Heart right ventricle (tissue), 16 donors: ENCODE results near the gene ANAPC1. TPM values are rescaled to one million over a fixed set of nuclear protein-coding genes. Genes with fewer than 3 reads are reported as not detected.
A peak's percentile ranks its signal among the peaks of the same experiment; 100 is the strongest.

Experiments
- ATAC-seq, 8 donors: fragments of 200-7000 bp; cut with Tn5 transposase; one replicate each; pipeline ENCODE4 v1.9.1; 2020; ENCODE audit warnings: mild to moderate bottlenecking in 8 of 8, moderate library complexity in 8 of 8, moderate number of reproducible peaks in 1 of 8
- DNase-seq, 2 donors: peaks; one replicate each; pipeline ENCODE4 v3.0.0-alpha.2; 2020
- H3K27ac ChIP-seq, 10 donors: fragments of 200-600 bp; sonication (generic) in 2 of 10; one replicate each; pipeline versions ENCODE4 v1.5.0 to v1.8.0; 2020 to 2022; ENCODE audit warnings: mild to moderate bottlenecking in 3 of 10
- H3K27me3 ChIP-seq, 7 donors: fragments of 200-600 bp; one replicate each; pipeline ENCODE4 v1.8.0; 2021 to 2022; ENCODE audit warnings: mild to moderate bottlenecking in 2 of 7
- H3K36me3 ChIP-seq, 9 donors: fragments of 200-600 bp; sonication (generic) in 1 of 9; one replicate each; pipeline versions ENCODE4 v1.5.0 to v1.8.0; 2020 to 2022; ENCODE audit warnings: mild to moderate bottlenecking in 2 of 9
- H3K4me1 ChIP-seq, 9 donors: fragments of 200-600 bp; sonication (generic) in 1 of 9; one replicate each; pipeline versions ENCODE4 v1.5.0 to v1.8.0; 2020 to 2022; ENCODE audit warnings: mild to moderate bottlenecking in 4 of 9
- H3K4me3 ChIP-seq, 10 donors: fragments of 200-600 bp; sonication (generic) in 2 of 10; one replicate each; pipeline versions ENCODE4 v1.5.0 to v1.8.0; 2020 to 2022; ENCODE audit warnings: mild to moderate bottlenecking in 7 of 10, moderate library complexity in 2 of 10
- H3K9me3 ChIP-seq, 11 donors: fragments of 200-600 bp in 10 of 11; sonication (generic) in 2 of 11; one replicate each; pipeline versions ENCODE4 v1.5.0 to v1.8.0; 2013 to 2022; ENCODE audit warnings: mild to moderate bottlenecking in 2 of 11, control low read depth in 1 of 11, moderate library complexity in 1 of 11
- WGBS, 2 donors: extraction: QIAGEN DNeasy Blood & Tissue Kit; methylation state at CpG; one replicate each; pipeline ENCODE4 v1.1.7; 2013; ENCODE audit warnings: inconsistent platforms in 1 of 2; 5-methylcytosine and 5-hydroxymethylcytosine counted together
- intact Hi-C, 10 donors: fragments of 100-400 bp; cut with DNase I; formaldehyde crosslinking; loops; one replicate each; pipeline versions ENCODE4 v1.11.1 to v1.14.2; 2022
- polyA plus RNA-seq, 2 donors: library from polyadenylated mRNA; stranded (reverse); fragments of 200-250 nt; gene quantifications; one replicate each; pipeline ENCODE4 v1.2.3, GENCODE V29; 2013
- total RNA-seq, 10 donors: library from RNA; stranded (reverse); fragmentation: NEBNext Ultra II Directional in 3 of 10; extraction: Animal tissue kit (Norgen Biotek cat#: 25700) in 3 of 10; gene quantifications; one replicate each; pipeline versions ENCODE4 v1.2.1 to v1.2.4, GENCODE V29; 2021 to 2023
- TF ChIP-seq, protein P1 (sequence below), 9 donors: fragments of 200-600 bp; sonication (generic) in 2 of 9; IDR thresholded peaks; one replicate each; pipeline versions ENCODE4 v1.5.0 to v1.8.0; 2021 to 2022; ENCODE audit warnings: antibody characterized with exemption in 9 of 9, mild to moderate bottlenecking in 5 of 9, moderate library complexity in 1 of 9
- donor health status: Arrhythmogenic right ventricular cardiomyopathy.
- donor health status: ischemic (EF 13 %, LVEDD 7.1; RV severe dilation, severe dysfunction).
- donor health status: healthy with polysubstance abuse.
- donor health status: DM: no; HTN: yes; CAD: no.
- donor health status: DM: no; HTN: no; CAD: no.
- donor health status: ischemic (EF 25% LVEDD 6.9; RV normal size, moderate dysfunction).
- donor health status: ischemic (EF 25% LVEDD 5.7; RV mildly dilated, moderate dysfunction).
- donor health status: healthy.
- donor health status: DM: yes; HTN: yes; CAD: no.
- donor health status: Ischemic cardiomyopathy.
- donor health status: ischemic (EF 35%, LVEDD 5.7; RV mildly dilated, moderate dysfunction).
- donor health status: nonischemic (EF 11% LVEDD 7.7; RV severe dilation, severe dysfunction).
- donor health status: DM: yes; HTN: yes; CAD: no.
- donor health status: PGD.
- donor health status: ischemic (EF 29% LVEDD 5.4; RV normal size, mild dysfunction).
- donor health status: nonischemic (EF 23%, LVEDD 6.1; RV moderate dilation, normal function).

The ANAPC1 gene
- total and polyA plus RNA-seq, 12 donors, result 3.9 to 23.2 (median 18.6) TPM

DNA sequence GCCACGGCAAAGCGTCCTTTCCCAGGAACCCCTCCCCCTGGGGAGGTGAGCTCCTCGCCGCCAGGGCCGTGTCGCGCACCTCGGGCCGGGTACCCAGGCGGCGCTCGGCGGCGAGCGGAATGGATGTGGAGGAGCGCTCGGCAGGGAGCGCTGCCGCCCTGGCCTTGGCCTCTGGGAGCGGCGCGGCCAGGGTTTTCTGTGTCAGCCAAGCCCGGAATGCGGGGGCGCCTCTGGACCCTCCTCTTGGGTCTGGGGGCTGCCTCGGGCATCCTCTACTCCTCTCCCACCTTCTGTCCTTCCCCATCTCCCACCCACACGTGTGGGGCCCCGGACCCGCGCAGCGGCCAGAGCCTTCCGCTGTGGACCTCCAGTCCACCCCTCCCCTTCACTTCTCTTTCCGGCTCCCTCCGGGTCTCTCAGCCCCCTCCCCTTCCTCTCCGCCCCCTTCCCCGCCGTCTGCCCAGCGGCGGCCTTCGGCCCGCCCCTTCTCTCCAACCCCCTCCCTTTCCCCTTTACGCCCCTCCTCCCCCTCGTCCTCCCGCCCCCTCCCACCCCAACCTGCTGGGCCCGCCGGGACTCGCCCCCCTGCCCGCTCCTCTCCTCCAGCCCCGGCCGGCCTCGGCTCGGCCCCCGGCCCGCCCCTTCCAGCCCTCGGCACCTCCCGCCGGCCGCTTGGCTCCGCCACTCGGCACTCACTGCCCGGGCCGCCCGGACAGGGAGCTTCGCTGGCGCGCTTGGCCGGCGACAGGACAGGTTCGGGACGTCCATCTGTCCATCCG is 14.1 kb upstream of the ANAPC1 start, which contains the start of gene MERTK:
MERTK (plus strand) TSS at position 684 of the 779 bp plus-strand sequence. CDS start 129 bp downstream, outside the sequence.
- Histone ChIP-seq H3K27me3 (peaks cover 0 to 14% (median 0%) of the 10 kb centered on the region in 7 donors), H3K4me3 (peak within 1 kb of the TSS; percentile 61 to 97 (median 92)), H3K4me1 (peaks cover 0 to 50% (median 34%) of the 10 kb centered on the region in 9 donors), H3K9me3 (no peaks in the 10 kb centered on the region), H3K36me3 (peaks cover 0 to 6% (median 0%) of the 10 kb centered on the region in 9 donors), H3K27ac (peak within 1 kb of the TSS; percentile 76 to 95 (median 88))
- ATAC-seq (peak; percentile 91 to 96 (median 94)), DNase-seq (peak; percentile 90 to 91)
- intact Hi-C loops, result loop anchor here in 7 of 10 donors (2.0 to 10.0 kb wide), 4 partner anchors 74 to 357 kb away; partner anchors contain the start of gene ZC3H8 (in 1 of the 7)
- WGBS, 2 donors, result 1% methylated on average over 65 to 70 of the region's 71 CpGs
- TF ChIP-seq, protein P1, sequence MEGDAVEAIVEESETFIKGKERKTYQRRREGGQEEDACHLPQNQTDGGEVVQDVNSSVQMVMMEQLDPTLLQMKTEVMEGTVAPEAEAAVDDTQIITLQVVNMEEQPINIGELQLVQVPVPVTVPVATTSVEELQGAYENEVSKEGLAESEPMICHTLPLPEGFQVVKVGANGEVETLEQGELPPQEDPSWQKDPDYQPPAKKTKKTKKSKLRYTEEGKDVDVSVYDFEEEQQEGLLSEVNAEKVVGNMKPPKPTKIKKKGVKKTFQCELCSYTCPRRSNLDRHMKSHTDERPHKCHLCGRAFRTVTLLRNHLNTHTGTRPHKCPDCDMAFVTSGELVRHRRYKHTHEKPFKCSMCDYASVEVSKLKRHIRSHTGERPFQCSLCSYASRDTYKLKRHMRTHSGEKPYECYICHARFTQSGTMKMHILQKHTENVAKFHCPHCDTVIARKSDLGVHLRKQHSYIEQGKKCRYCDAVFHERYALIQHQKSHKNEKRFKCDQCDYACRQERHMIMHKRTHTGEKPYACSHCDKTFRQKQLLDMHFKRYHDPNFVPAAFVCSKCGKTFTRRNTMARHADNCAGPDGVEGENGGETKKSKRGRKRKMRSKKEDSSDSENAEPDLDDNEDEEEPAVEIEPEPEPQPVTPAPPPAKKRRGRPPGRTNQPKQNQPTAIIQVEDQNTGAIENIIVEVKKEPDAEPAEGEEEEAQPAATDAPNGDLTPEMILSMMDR (IDR thresholded peaks at IDR 0.05), result peak; percentile 32 to 91 (median 64)

GRCh38 chr2:111897630-111897923 is 13.6 kb upstream of the ANAPC1 start:
- H3K27me3 ChIP-seq, result peaks cover 0 to 14% (median 0%) of the 10 kb centered on the region in 7 donors
- H3K4me3 ChIP-seq, result peak overlapping the region; percentile 61 to 97 (median 92)
- H3K4me1 ChIP-seq, result peaks cover 0 to 50% (median 34%) of the 10 kb centered on the region in 9 donors
- peaks cover 0 to 6% (median 0%) of the 10 kb centered on the region in 9 donors for H3K36me3 ChIP-seq
- no peak for DNase-seq
- H3K27ac ChIP-seq, result peak overlapping the region; percentile 76 to 95 (median 88)
- intact Hi-C loops, result loop anchor here in 6 of 10 donors (2.0 to 10.0 kb wide), 4 partner anchors 75 to 357 kb away; partner anchors contain the start of gene ZC3H8 (in 1 of the 6)
- ATAC-seq, result peak in 1 of 8 donors; percentile 1
- WGBS, 2 donors, result 2 to 5% methylated on average over 7 of the region's 7 CpGs
- H3K9me3 ChIP-seq, result no peaks in the 10 kb centered on the region
- TF ChIP-seq, protein P1 (IDR thresholded peaks at IDR 0.05), result no peak

GRCh38 chr2:111896576-111896975 is 12.6 kb upstream of the ANAPC1 start:
- TF ChIP-seq, protein P1 (IDR thresholded peaks at IDR 0.05), result no peak
- Histone ChIP-seq H3K9me3 (no peaks in the 10 kb centered on the region), H3K27me3 (peaks cover 0 to 14% (median 0%) of the 10 kb centered on the region in 7 donors), H3K36me3 (no peaks in the 10 kb centered on the region), H3K27ac (peak overlapping the region in 1 of 10 donors; percentile 47), H3K4me1 (peaks cover 0 to 50% (median 31%) of the 10 kb centered on the region in 9 donors), H3K4me3 (no peak overlapping the region)
- intact Hi-C loops, result loop anchor here in 6 of 10 donors (2.0 to 10.0 kb wide), 4 partner anchors 76 to 358 kb away; partner anchors contain the start of gene ZC3H8 (in 1 of the 6)
- 84 to 87% methylated on average over 6 of the region's 6 CpGs for WGBS, 2 donors
- ATAC-seq (no peak), DNase-seq (no peak)

DNA sequence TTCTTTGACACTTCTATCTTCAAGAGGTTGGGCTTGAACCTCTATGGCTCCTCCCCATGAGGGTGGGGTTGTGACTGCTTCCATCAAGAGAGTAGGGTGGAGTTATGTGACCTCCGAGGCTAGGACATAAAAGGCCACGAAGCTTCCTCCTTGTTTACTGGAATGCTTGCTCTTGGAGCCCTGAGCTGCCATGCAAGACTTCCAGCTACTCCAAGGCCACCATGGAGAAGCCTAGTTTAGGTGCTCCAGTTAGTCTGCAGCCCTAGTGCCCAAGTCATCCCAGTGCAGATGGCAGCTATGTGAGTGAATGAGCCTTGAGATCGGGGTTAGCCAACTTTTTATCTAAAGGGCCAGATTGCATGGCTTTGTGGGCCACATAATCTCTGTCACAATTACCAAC is 12.0 kb upstream of the ANAPC1 start:
- Histone ChIP-seq H3K27me3 (peaks cover 0 to 14% (median 0%) of the 10 kb centered on the region in 7 donors), H3K4me1 (peaks cover 0 to 47% (median 27%) of the 10 kb centered on the region in 9 donors), H3K27ac (peak overlapping the region in 1 of 10 donors; percentile 47), H3K36me3 (no peaks in the 10 kb centered on the region), H3K4me3 (no peak overlapping the region), H3K9me3 (no peaks in the 10 kb centered on the region)
- 46 to 60% methylated on average over 3 of the region's 3 CpGs for WGBS, 2 donors
- ATAC-seq (no peak), DNase-seq (no peak)
- intact Hi-C loops, result loop anchor here in 6 of 10 donors (2.0 to 10.0 kb wide), 4 partner anchors 76 to 359 kb away; partner anchors contain the start of gene ZC3H8 (in 1 of the 6)
- TF ChIP-seq, protein P1 (IDR thresholded peaks at IDR 0.05), result no peak
